ENCODE results near the gene OR52E4.

The OR52E4 gene

GRCh38 chr11:5929571-5930368, 49.3 kb downstream of the OR52E4 start:
- DNase-seq, result no peak

- DNase-seq, result no peak
These were observed 50.2 kb downstream of the OR52E4 start for GRCh38 chr11:5930614-5931013.

DNA sequence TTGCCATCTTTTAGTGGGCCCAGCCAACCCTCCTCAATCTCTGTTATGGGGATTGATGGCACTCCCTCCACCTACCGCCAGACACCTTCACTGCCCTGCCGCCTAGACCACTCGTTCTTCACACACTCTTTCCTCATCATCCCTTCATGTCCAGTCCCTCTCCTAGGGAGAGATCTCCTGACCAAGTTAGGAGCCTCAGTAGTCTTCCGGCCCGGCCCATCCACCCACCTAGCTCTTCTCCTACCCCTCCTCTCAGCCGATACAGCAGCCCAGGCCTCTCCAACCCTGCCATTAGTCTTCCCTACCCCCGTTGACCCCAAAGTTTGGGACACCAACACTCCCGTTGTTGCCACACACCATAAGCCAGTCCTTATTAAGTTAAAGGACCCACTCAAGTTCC, 50.6 kb downstream of the OR52E4 start:
- DNase-seq, result no peak

- DNase-seq, result no peak
These were observed 52.2 kb downstream of the OR52E4 start for GRCh38 chr11:5932671-5933070.

DNA sequence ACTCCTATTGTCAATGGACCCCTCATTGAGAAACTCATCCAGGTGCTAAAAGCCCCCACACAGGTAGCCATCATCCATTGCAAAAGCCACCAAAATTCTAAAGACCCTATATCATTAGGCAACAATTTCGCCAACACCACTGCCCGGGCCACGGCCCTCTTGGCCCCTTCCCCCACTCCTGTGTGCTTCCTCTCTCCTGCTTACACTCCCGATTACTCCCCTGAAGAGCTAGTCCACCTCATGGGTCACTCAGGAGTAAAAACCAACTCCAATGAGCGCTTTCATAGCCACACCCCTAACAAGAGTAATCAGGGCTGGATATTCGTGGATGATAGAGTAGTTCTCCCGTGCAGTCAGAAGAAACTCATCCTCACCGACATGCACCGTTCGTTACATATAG, 52.7 kb downstream of the OR52E4 start:
- DNase-seq, result no peak

All from NCI-H1694 (cell line).